ENCODE results near the gene ATP6AP1.

DNA sequence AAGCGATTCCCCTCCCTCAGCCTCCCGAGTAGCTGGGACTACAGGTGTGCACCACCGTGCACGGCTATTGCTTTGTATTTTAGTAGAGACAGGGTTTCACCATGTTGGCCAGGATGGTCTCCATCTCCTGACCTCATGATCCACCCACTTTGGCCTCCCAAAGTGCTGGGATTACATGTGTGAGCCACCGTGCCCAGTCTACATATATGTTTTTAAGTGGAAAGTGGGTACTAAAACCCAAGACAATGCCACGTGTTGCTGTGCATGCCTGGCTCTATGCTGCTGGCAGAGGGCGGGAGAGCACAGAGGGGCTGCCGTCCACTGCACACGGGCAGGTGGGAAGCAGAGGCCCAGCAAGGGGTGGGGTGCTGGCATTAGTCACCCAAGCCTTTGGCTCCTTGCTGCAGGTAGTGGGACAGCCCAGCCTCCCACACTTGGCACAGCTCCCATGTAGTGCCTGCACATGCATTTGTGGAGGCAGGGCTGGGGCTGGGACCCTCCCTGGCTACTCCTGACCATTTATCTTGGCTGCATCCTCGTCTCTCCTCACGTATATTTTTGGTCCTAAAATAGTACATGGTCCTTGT is 45.9 kb upstream of the ATP6AP1 start:
- TF ChIP-seq, protein P1, sequence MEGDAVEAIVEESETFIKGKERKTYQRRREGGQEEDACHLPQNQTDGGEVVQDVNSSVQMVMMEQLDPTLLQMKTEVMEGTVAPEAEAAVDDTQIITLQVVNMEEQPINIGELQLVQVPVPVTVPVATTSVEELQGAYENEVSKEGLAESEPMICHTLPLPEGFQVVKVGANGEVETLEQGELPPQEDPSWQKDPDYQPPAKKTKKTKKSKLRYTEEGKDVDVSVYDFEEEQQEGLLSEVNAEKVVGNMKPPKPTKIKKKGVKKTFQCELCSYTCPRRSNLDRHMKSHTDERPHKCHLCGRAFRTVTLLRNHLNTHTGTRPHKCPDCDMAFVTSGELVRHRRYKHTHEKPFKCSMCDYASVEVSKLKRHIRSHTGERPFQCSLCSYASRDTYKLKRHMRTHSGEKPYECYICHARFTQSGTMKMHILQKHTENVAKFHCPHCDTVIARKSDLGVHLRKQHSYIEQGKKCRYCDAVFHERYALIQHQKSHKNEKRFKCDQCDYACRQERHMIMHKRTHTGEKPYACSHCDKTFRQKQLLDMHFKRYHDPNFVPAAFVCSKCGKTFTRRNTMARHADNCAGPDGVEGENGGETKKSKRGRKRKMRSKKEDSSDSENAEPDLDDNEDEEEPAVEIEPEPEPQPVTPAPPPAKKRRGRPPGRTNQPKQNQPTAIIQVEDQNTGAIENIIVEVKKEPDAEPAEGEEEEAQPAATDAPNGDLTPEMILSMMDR (IDR thresholded peaks at IDR 0.05), result no peak
- no peak for TF ChIP-seq POLR2A (IDR thresholded peaks at IDR 0.05)
- no peak for TF ChIP-seq EP300 (IDR thresholded peaks at IDR 0.05)

Measured in upper lobe of left lung (tissue), 4 donors.